ENCODE data around the gene DUSP10.
A peak's percentile ranks its signal among the peaks of the same experiment; 100 is the strongest.

Gene DUSP10

GRCh38 chr1:221712776-221713431 is 29.0 kb downstream of the DUSP10 start:
- DNase-seq, result no peak

DNA sequence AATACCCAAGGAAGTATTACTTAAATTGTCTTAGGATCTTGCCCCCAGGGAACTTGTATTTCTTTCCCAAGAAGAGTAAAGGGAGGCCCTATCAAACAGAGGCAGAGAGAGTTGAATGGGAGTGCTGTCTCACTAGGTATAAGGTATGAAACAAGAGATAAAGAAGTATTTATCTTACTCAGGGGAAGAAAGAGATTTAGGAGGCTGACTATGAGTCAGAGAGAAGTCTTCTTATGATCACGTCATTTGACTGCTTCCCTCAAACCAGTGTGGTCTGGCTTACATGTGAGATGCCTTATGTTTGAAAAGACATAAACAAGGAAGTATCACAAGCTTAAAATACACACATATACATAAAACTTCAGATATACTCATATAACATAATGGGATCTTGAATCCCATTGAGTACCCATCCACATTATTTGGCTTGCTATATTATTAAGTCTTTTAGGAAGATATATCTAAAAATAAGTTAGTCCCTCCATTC is 29.6 kb downstream of the DUSP10 start:
- no peak for DNase-seq

DNA sequence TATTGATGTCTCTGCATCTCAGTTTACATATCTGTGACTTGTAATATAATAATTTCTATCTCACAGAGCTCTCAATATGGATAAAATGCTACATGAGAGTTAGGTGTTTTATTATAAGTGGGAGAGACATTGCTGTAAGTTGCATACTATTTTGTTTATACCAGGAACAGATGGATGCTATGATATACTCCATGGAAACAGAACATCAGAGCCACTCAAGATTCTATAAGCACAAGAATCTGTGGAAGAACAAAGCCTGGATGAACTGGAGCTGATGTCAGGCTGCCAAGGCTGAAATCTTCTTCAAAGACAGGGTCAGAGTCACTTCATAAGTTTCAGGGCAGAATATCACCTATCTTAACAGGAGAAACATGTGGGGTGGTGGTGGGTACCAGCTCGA is 30.2 kb downstream of the DUSP10 start:
- no peak for DNase-seq

DNA sequence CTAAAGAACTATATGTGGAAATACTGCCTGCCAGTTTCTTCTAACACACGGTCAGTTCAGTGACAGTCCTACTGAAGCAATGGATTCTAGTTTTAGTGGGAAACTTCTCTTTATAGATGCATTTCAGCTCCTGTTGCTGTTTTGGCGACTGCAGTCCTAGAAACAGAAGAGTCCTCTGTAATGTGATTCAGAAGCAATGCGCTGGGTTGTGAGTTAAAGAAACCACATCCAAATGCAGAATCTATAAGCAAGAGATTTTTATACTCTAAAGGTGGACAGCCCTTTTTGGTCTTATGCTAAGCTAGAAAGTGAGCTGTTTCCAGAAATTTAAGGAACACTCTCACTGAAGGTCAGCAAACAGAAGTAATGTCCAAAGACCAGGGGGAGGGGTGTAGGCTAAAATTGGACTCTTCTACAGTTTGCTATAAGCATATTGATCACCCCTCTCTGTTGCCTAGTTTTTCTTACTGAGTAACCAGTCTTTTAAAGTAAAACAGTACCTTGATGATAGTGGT is 30.8 kb downstream of the DUSP10 start:
- DNase-seq, result no peak

DNA sequence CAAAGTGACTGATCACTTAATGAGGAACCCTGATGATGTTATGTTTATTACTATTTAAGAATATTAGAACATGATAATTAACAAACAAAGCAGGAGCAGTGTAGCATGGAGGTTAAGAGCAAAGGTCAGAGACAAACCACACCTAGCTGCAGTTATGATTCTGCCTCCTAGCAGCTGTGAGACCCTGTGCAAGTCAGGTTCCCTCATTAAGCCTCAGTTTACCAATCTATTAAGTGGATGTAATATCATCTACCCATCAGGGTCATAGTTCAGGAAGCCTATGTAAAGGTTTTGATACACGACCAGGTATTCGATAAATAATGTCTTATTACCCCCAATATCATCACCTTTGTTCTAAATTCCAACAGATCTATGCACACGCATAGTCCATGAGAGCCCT is 32.0 kb downstream of the DUSP10 start:
- DNase-seq, result no peak

DNA sequence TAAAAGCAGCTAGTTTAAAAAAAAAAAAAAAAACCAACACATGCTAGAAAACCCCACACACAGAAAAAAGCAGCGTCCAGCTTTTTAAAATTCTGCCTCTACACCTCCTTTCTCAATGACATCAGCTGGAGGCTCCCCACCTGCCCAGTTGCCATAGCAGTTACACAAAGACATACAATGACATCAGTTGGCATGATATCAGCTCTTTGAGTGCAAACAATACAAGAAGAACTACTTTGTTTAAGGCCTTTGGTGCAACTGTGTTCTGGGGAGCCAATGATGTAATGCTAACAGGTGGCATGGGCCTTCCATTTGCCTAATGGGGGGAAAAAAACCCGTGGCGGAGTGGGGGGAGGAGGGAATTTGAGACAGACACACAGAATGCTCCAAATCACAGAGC is 32.9 kb downstream of the DUSP10 start:
- DNase-seq, result peak; percentile 98

DNA sequence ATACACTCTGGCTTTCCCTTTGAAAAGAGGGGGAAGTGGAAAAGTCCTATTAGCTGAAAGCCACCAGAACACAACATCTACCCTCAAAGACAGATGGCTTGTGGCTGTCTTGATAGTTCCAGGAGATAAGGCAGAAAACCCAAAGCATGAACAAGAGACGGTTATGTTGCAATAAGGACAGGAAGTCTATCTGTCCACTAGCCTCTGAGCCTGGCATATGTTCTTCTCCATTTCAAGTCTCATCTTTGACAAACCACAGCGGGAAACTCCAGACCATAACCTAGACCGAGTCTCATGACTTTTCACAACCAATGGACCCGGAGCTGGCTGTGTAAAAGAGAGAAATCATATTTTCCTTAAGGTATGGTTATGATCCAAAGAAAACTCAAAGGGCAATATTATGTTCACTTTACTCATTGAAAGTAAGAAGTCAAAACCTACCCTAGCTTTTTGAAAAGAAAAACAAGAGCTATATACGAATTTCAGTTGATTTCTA is 33.8 kb downstream of the DUSP10 start:
- DNase-seq, result no peak

DNA sequence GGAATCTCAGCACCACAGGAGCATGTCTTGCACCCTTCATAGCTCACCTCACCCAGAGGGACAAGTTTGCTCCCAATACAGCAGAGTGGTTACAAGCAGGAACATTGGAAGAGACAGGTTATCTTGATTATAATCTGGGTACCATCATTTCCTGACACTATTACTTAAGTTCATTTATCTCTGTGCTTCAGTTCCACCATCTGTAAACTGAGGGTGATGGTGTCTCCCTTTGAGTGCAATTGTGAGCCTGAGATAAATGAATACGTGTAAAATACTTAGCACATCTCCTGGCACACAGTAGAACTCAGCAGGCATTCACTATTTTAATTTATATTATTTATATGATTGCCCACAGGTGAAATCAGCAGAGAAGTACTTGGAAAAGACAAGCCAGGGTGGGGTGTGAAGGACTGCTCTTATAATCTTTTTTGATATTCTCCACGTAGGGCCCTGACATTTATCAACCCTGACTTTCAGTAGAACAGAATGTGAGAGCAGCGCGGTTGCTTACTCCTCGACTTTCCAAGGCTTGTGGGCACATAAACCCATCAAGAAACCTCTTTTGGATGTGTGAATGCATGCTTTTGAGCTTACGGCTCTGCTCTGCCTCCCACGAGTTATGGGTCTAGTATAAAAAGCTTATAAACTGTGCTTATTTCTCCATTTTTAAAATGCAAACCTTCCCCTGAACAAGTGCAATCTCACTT is 34.9 kb downstream of the DUSP10 start:
- no peak for DNase-seq

DNA sequence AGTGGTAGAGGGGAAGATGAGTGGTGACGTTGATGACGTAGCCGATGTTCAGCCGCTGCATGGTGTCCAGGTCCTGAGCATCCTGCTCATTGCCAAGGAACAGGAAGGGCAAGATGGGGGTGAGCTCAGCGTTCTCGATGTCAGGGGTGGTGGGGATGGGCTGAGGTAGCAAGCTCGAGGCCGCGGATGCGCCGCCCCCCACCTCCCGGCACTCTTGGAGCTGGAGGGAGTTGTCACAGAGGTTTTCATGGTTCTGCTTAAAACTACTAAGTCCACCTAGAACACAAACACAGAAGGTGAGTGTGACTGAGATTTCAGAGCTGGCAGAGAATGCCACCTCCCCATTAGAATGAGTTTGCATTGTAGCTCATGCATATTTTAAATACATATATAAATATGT is 35.7 kb downstream of the DUSP10 start:
- DNase-seq, result no peak

GRCh38 chr1:221704306-221704705 is 37.6 kb downstream of the DUSP10 start:
- no peak for DNase-seq

DNA sequence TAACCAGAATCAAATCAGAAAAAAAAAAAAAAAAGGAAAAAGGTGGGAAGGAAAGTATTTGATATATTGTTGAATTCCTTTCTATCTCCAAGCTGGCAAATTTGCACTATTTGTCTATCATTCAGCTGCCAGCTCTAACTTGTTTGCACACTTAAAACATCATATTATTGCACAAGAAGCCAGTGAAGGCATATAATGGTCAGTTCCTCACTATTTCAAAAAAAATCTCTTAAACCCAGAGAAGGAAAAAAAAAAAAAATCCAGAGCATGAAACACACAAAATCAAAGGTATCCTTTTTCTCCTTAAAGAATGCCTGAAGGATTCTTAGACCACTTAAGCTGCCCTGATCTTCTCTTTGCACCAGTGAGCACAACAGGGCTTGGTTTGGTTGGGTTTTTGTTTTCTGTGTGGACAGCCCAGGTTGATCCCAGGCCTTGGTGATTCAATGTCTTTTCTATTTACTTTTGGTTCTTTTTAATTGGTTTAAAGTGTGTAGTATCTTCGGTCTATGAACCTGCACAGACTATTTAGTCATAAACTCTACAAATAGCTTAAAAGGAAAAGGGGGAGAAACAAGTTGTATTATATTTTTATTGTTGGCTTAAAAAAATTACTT is 40.2 kb downstream of the DUSP10 start:
- no peak for DNase-seq

DNA sequence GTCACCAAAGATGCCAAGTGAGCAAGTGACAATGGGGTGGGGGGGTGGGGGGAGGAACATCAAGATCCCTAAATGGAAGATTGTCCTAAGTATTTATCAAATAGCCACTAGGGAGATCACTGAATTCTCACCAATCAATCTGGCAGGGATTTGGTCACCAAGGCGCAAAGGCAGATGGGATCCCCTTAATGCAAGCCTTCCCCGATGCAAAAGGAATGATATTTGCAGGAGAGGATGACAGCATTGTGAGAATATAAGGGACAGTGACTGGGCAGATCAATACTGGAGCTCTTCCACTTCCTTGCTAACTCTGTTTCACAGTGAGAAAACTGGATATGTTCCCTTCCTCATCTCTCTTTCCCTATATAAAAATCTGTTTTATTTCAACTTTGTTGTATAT is 40.9 kb downstream of the DUSP10 start:
- no peak for DNase-seq

- DNase-seq, result no peak
Measured at GRCh38 chr1:221700536-221700935, 41.4 kb downstream of the DUSP10 start.

- no peak for DNase-seq
Measured at GRCh38 chr1:221699978-221700519, 41.8 kb downstream of the DUSP10 start.

DNA sequence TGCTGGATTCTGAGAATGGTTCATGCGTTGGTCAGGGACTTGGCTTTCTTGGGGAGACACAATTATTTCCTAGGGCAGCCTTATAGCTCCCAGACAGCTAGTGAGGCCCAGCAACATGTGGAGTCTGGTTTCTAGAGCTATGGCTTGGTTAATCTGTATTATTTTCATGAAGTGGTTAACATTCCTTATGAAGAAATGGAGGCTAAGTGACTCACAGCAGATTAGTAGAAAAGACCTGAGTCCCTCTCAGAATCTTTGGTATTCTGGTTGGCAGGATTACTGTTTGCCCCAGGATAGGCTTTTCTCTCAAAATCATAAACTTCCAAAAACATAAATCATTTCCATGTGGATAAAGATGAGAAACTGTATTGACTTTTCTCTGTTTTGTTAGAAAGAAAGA is 42.3 kb downstream of the DUSP10 start:
- DNase-seq, result no peak

DNA sequence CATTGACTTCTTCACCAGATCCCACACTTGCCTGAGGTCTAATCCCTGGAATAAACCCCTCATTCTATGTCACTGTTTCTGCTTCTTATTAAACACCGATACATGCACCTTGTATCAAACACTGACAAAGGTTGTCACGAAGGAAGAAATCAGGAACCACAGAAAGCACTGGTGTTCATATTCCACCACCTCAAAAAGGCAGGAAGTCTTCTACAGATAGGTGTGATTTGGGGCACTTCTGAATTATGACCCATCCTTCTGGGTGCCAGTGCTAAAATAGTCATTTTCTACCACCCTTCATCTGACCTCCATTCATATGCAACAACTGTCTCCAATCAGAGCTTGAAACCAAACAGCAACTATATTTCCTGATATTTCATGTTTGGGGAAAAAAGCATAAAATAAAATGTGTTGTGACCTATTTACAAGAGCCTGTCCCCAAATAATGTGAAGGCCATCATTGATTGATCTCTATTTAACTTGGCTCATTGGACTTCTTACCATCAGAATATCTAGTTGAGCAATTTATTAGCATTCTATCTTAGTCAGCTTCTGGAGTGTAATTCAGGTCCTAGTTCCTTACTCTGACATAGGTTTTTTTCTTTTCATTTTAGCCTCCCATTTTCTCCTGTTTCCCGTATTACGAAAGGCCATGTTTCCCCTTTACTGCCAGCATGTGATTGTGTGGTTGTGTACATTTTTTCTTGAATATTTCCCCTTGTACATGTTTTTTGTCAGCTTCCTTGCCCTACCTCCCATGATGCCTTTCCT is 43.1 kb downstream of the DUSP10 start:
- DNase-seq, result no peak

- DNase-seq, result no peak
Measured at GRCh38 chr1:221697923-221698425, 43.9 kb downstream of the DUSP10 start.

GRCh38 chr1:221696718-221697461 is 45.0 kb downstream of the DUSP10 start:
- DNase-seq, result no peak

- no peak for DNase-seq
Measured at GRCh38 chr1:221696027-221696426, 45.9 kb downstream of the DUSP10 start.

- no peak for DNase-seq
Measured at GRCh38 chr1:221695301-221695700, 46.6 kb downstream of the DUSP10 start.

- no peak for DNase-seq
Measured at GRCh38 chr1:221694109-221694508, 47.8 kb downstream of the DUSP10 start.

GRCh38 chr1:221693087-221693486 is 48.8 kb downstream of the DUSP10 start:
- DNase-seq, result no peak

All from NCI-H1105 (cell line).